Measurements from ENCODE around the gene GKAP1. TPM values are rescaled to one million over a fixed set of nuclear protein-coding genes. Genes with fewer than 3 reads are reported as not detected.
A peak's percentile ranks its signal among the peaks of the same experiment; 100 is the strongest.

Gene GKAP1
- total and polyA plus RNA-seq, 11 donors = 12.7 to 23.5 (median 20.1) TPM

- TF ChIP-seq POLR2A (IDR thresholded peaks at IDR 0.05) = no peak
- TF ChIP-seq CTCF (IDR thresholded peaks at IDR 0.05) = no peak
- Histone ChIP-seq H3K9me3 (peaks cover 0 to 13% (median 0%) of the 10 kb centered on the region in 12 donors), H3K27me3 (no peaks in the 10 kb centered on the region), H3K4me1 (no peaks in the 10 kb centered on the region), H3K27ac (no peak overlapping the region), H3K4me3 (no peak overlapping the region), H3K36me3 (no peaks in the 10 kb centered on the region)
- DNase-seq (no peak), ATAC-seq (no peak)
- intact Hi-C loops (cut with DNase I) = no loop called here
Observed at GRCh38 chr9:83721509-83721908, 96.1 kb downstream of the GKAP1 start.

DNA sequence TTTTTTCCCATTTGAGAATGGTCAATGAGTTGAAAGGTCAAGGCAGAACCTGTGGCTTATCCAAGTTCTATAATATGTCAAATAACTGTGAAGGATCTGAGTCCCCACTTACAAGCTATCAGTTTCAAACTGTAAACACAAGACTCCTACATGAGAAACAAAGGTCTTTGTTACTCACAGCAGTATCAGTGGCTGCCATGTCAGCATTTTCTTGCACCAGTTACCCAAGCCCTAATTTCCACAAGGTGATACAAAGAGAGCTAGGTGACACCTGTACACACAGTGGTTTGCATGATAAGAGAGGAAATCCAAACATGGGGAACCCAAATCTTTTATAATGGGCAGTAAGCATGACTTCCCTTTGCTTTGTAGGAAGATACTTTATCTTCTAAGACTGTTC, 101.8 kb downstream of the GKAP1 start:
- H3K27ac ChIP-seq = no peak overlapping the region
- no peak for DNase-seq
- peaks cover 0 to 2% (median 0%) of the 10 kb centered on the region in 9 donors for H3K36me3 ChIP-seq
- peaks cover 0 to 9% (median 0%) of the 10 kb centered on the region in 12 donors for H3K9me3 ChIP-seq
- no peak for ATAC-seq
- intact Hi-C loops (cut with DNase I) = loop anchor here in 1 of 10 donors (10.0 kb wide), 1 partner anchor 91 kb away; the partner anchor contains the start of gene IDNK
- H3K4me1 ChIP-seq = no peaks in the 10 kb centered on the region
- no peak overlapping the region for H3K4me3 ChIP-seq
- TF ChIP-seq CTCF (IDR thresholded peaks at IDR 0.05) = no peak
- no peak for TF ChIP-seq POLR2A (IDR thresholded peaks at IDR 0.05)
- no peaks in the 10 kb centered on the region for H3K27me3 ChIP-seq

DNA sequence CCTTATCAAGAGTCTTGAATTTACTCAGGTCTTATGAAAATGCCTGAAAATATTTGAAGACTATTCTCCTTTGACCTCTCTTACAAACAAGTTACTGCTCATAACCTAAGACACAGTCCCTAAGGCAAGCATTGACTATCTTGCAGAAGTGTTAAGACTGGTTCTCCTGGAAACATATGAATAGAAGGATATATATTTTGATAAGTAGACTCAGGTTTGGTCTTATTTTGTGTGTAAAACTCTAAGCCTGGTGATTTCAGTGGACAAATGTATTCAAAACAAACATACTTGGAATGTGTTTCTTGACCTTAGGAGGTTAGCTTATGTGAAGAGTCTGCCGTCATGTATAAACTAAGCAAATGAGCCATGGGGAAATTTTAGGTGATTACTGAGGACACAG, 102.3 kb downstream of the GKAP1 start:
- Histone ChIP-seq H3K4me1 (no peaks in the 10 kb centered on the region), H3K4me3 (no peak overlapping the region), H3K36me3 (peaks cover 0 to 2% (median 0%) of the 10 kb centered on the region in 9 donors), H3K27ac (no peak overlapping the region), H3K27me3 (no peaks in the 10 kb centered on the region), H3K9me3 (peaks cover 0 to 9% (median 0%) of the 10 kb centered on the region in 12 donors)
- intact Hi-C loops (cut with DNase I) = loop anchor here in 1 of 10 donors (10.0 kb wide), 1 partner anchor 90 kb away; the partner anchor contains the start of gene IDNK
- TF ChIP-seq CTCF (IDR thresholded peaks at IDR 0.05) = no peak
- no peak for TF ChIP-seq POLR2A (IDR thresholded peaks at IDR 0.05)
- no peak for DNase-seq
- WGBS, 4 donors = 88 to 97% (median 95%) methylated on average over 1 of the region's 1 CpG
- no peak for ATAC-seq

DNA sequence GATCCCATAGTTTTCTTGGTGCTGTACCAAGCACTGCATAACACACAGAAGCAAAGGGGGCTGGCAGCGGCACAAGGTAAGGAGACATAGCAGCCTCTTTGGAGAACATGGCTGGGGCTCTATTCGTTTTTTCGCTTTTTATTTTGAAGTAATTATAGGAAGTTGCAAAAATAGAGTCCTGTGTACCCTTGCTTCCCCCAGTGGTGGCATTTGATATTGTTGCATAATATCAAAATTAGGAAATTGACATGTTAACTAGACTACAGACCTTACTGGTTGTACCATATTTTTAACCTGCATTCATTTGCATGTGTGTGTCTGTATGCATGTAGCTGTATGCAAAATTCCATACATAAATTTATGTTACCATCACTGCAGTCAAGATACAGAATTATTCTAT, 103.2 kb downstream of the GKAP1 start:
- peaks cover 0 to 2% (median 0%) of the 10 kb centered on the region in 9 donors for H3K36me3 ChIP-seq
- no peak for DNase-seq
- peak in 5 of 12 donors; percentile 8 to 25 (median 21) for TF ChIP-seq CTCF (IDR thresholded peaks at IDR 0.05)
- TF ChIP-seq POLR2A (IDR thresholded peaks at IDR 0.05) = no peak
- no peaks in the 10 kb centered on the region for H3K27me3 ChIP-seq
- H3K4me3 ChIP-seq = no peak overlapping the region
- WGBS, 4 donors = 67 to 83% (median 73%) methylated on average over 3 of the region's 3 CpGs
- peaks cover 0 to 9% (median 0%) of the 10 kb centered on the region in 12 donors for H3K9me3 ChIP-seq
- H3K27ac ChIP-seq = no peak overlapping the region
- intact Hi-C loops (cut with DNase I) = loop anchor here in 1 of 10 donors (10.0 kb wide), 1 partner anchor 90 kb away; the partner anchor contains the start of gene IDNK
- no peak for ATAC-seq
- H3K4me1 ChIP-seq = no peaks in the 10 kb centered on the region
